IMR-90 (cell line): Measurements from ENCODE around the gene KIRREL1. TPM values are rescaled to one million over a fixed set of nuclear protein-coding genes. Genes with fewer than 3 reads are reported as not detected.

Experiments used
- ATAC-seq: fragments of 200-7000 bp; cut with Tn5 transposase; 2 replicates; pipeline ENCODE4 v1.9.1; 2020; ENCODE audit warnings: low read depth, mild to moderate bottlenecking, moderate library complexity
- BruUV-seq: library from RNA; stranded (reverse); fragments of 400-500 nt; replicated peaks from 2 replicates; lab custom pipeline; 2021; lab: Mats Ljungman, UMichigan
- CTCF ChIA-PET: fragments of 300-600 bp; formaldehyde crosslinking; extraction: SDS; loops from one replicate; lab custom pipeline; 2021; ENCODE audit warnings: antibody characterized with exemption; lab: Yijun Ruan, JAX
- POLR2A ChIA-PET: fragments of 300-600 bp; sonication (Branson Sonifier 250); formaldehyde crosslinking; loops from one replicate; lab custom pipeline; 2022; ENCODE audit warnings: antibody characterized with exemption; ENCODE audit not compliant: unreplicated experiment; lab: Charles Lee
- DNase-seq: peaks from one replicate; pipeline ENCODE4 v3.0.0; 2013
- H2AFZ ChIP-seq: replicated peaks from 2 replicates; pipeline ENCODE3; 2013; ENCODE audit warnings: low read length, mild to moderate bottlenecking; ENCODE audit not compliant: poor library complexity
- H2AK5ac ChIP-seq: 2 replicates; pipeline ENCODE4 v1.6.1; 2013; ENCODE audit warnings: low read depth, low read length, inconsistent platforms
- H2AK9ac ChIP-seq: replicated peaks from 2 replicates; pipeline ENCODE3; 2013; ENCODE audit warnings: mild to moderate bottlenecking, low read depth, low read length, moderate library complexity; ENCODE audit not compliant: poor library complexity
- H2BK120ac ChIP-seq: 2 replicates; pipeline ENCODE4 v1.6.1; 2013; ENCODE audit warnings: low read depth, low read length, inconsistent platforms
- H2BK15ac ChIP-seq: 3 replicates; pipeline ENCODE4 v1.6.1; 2013; ENCODE audit warnings: low read depth, low read length, inconsistent platforms
- H2BK20ac ChIP-seq: 2 replicates; pipeline ENCODE4 v1.6.1; 2013; ENCODE audit warnings: low read depth, mild to moderate bottlenecking, inconsistent platforms, low read length, moderate library complexity
- H2BK5ac ChIP-seq: 2 replicates; pipeline ENCODE4 v1.6.1; 2013; ENCODE audit warnings: mild to moderate bottlenecking, low read depth, low read length, inconsistent platforms; ENCODE audit not compliant: poor library complexity, severe bottlenecking
- H3K14ac ChIP-seq: replicated peaks from 2 replicates; pipeline ENCODE4 v1.6.1; 2013; ENCODE audit warnings: low read depth, low read length, inconsistent platforms
- H3K18ac ChIP-seq: 2 replicates; pipeline ENCODE4 v1.6.1; 2013; ENCODE audit warnings: low read depth, low read length, control low read depth
- H3K23ac ChIP-seq: 2 replicates; pipeline ENCODE4 v1.6.1; 2013; ENCODE audit warnings: low read depth, low read length, inconsistent platforms
- H3K27ac ChIP-seq: 2 replicates; pipeline ENCODE4 v1.5.1; 2013; ENCODE audit warnings: mild to moderate bottlenecking, control low read depth, low read length; ENCODE audit not compliant: insufficient read depth
- H3K27me3 ChIP-seq: 2 replicates; pipeline ENCODE4 v1.6.1; 2013; ENCODE audit warnings: low read length; ENCODE audit not compliant: control insufficient read depth, insufficient read depth
- H3K36me3 ChIP-seq: 2 replicates; pipeline ENCODE4 v1.6.1; 2013; ENCODE audit warnings: low read length, mixed read lengths; ENCODE audit not compliant: control insufficient read depth, insufficient read depth
- H3K4ac ChIP-seq: 2 replicates; pipeline ENCODE4 v1.6.1; 2013; ENCODE audit warnings: low read depth, low read length, inconsistent platforms
- H3K4me1 ChIP-seq: 2 replicates; pipeline ENCODE4 v1.6.1; 2013; ENCODE audit warnings: low read length, mixed read lengths; ENCODE audit not compliant: control insufficient read depth, insufficient read depth
- H3K4me2 ChIP-seq: 2 replicates; pipeline ENCODE4 v1.6.1; 2013; ENCODE audit warnings: low read depth, mild to moderate bottlenecking, control low read depth, low read length, moderate library complexity
- H3K4me3 ChIP-seq: 2 replicates; pipeline ENCODE4 v1.5.1; 2013; ENCODE audit warnings: low read depth, mild to moderate bottlenecking, control low read depth, low read length, moderate library complexity; ENCODE audit not compliant: insufficient read depth
- H3K56ac ChIP-seq: 2 replicates; pipeline ENCODE4 v1.6.1; 2013; ENCODE audit warnings: low read length, inconsistent platforms; ENCODE audit not compliant: insufficient read depth; ENCODE audit errors: extremely low read depth
- H3K79me1 ChIP-seq, 2 experiments: 2 replicates each; pipeline ENCODE4 v1.6.1; 2013; ENCODE audit warnings: low read length in 2 of 2, inconsistent platforms in 1 of 2, low read depth in 1 of 2
- H3K9ac ChIP-seq: 2 replicates; pipeline ENCODE4 v1.6.1; 2013; ENCODE audit warnings: low read depth, low read length, control low read depth
- H3K9me1 ChIP-seq: 2 replicates; pipeline ENCODE4 v1.6.1; 2013; ENCODE audit warnings: low read length, inconsistent platforms; ENCODE audit not compliant: insufficient read depth
- H3K9me3 ChIP-seq: 2 replicates; pipeline ENCODE4 v1.6.1; 2013; ENCODE audit warnings: low read length; ENCODE audit not compliant: control insufficient read depth, insufficient read depth
- H4K20me1 ChIP-seq: 2 replicates; pipeline ENCODE4 v1.6.1; 2013; ENCODE audit warnings: low read length, inconsistent platforms; ENCODE audit not compliant: insufficient read depth
- H4K5ac ChIP-seq: 2 replicates; pipeline ENCODE4 v1.6.1; 2013; ENCODE audit warnings: mild to moderate bottlenecking, low read depth, low read length, control low read depth
- H4K8ac ChIP-seq, 2 experiments: 2 replicates each; pipeline ENCODE4 v1.6.1; 2013; ENCODE audit warnings: low read depth in 2 of 2, low read length in 2 of 2, control low read depth in 1 of 2, inconsistent platforms in 1 of 2
- H4K91ac ChIP-seq: 2 replicates; pipeline ENCODE4 v1.6.1; 2013; ENCODE audit warnings: low read depth, low read length, inconsistent platforms; ENCODE audit not compliant: insufficient read depth
- BHLHE40 ChIP-seq: fragments of 150-350 bp; IDR thresholded peaks from 2 replicates; pipeline ENCODE4 v1.6.1; 2016; ENCODE audit warnings: mild to moderate bottlenecking, low read depth, low read length
- CEBPB ChIP-seq: IDR thresholded peaks from 2 replicates; pipeline ENCODE4 v1.6.1; 2012; ENCODE audit warnings: low read depth, low read length, improper control_type of control experiment
- CHD1 ChIP-seq: IDR thresholded peaks from 2 replicates; pipeline ENCODE4 v1.6.1; 2012; ENCODE audit warnings: low read depth, low read length, improper control_type of control experiment
- CTCF ChIP-seq: conservative IDR thresholded peaks from 2 replicates; pipeline ENCODE4 v1.5.1; 2012; ENCODE audit warnings: mild to moderate bottlenecking, low read depth, low read length, improper control_type of control experiment
- FOS ChIP-seq: fragments of 150-350 bp; IDR thresholded peaks from 2 replicates; pipeline ENCODE4 v1.6.1; 2016; ENCODE audit warnings: low read depth, low read length
- MAFK ChIP-seq: IDR thresholded peaks from 2 replicates; pipeline ENCODE4 v1.6.1; 2012; ENCODE audit warnings: low read depth, low read length, improper control_type of control experiment
- MAZ ChIP-seq: IDR thresholded peaks from 2 replicates; pipeline ENCODE4 v1.6.1; 2012; ENCODE audit warnings: low read depth, mild to moderate bottlenecking, low read length, improper control_type of control experiment, moderate library complexity, borderline replicate concordance
- MXI1 ChIP-seq: IDR thresholded peaks from 2 replicates; pipeline ENCODE4 v1.6.1; 2012; ENCODE audit warnings: low read depth, mild to moderate bottlenecking, low read length, moderate library complexity, borderline replicate concordance
- NFE2L2 ChIP-seq: fragments of 150-350 bp; IDR thresholded peaks from 2 replicates; pipeline ENCODE4 v1.6.1; 2016; ENCODE audit warnings: low read depth, mild to moderate bottlenecking, low read length
- RAD21 ChIP-seq: IDR thresholded peaks from 2 replicates; pipeline ENCODE4 v1.6.1; 2012; ENCODE audit warnings: low read length, improper control_type of control experiment
- RCOR1 ChIP-seq: IDR thresholded peaks from 2 replicates; pipeline ENCODE4 v1.6.1; 2012; ENCODE audit warnings: mild to moderate bottlenecking, low read length, improper control_type of control experiment; ENCODE audit not compliant: insufficient replicate concordance
- SMC3 ChIP-seq: fragments of 150-350 bp; IDR thresholded peaks from 2 replicates; pipeline ENCODE4 v1.6.1; 2016; ENCODE audit warnings: low read depth, mild to moderate bottlenecking, antibody characterized with exemption, low read length, moderate library complexity
- USF2 ChIP-seq: fragments of 150-350 bp; IDR thresholded peaks from 2 replicates; pipeline ENCODE4 v1.6.1; 2017; ENCODE audit warnings: mild to moderate bottlenecking, antibody characterized with exemption, low read length, low read depth
- WGBS, 2 experiments: methylation state at CpG; one replicate each; pipeline versions ENCODE4 v1.1.5 to v1.1.7; 2013; ENCODE audit warnings: missing lambda C conversion rate in 2 of 2; ENCODE audit not compliant: insufficient read length in 1 of 2; ENCODE audit errors: extremely low coverage in 2 of 2; 5-methylcytosine and 5-hydroxymethylcytosine counted together
- dilution Hi-C: fragments of 300-500 bp; cut with HindIII; formaldehyde crosslinking; loops from one replicate; pipeline ENCODE4 v1.14.3; 2018; ENCODE audit warnings: low sequenced_read_pairs; ENCODE audit not compliant: unreplicated experiment
- in situ Hi-C: fragments of 300-500 bp; cut with MboI; formaldehyde crosslinking; loops from 3 replicates; pipeline ENCODE4 v1.14.3; 2019; ENCODE audit warnings: low sequenced_read_pairs, inconsistent platforms, mixed read lengths
- intact Hi-C: fragments of 100-400 bp; cut with micrococcal nuclease; formaldehyde crosslinking; loops from 2 replicates; pipeline ENCODE4 v1.10.0; 2022
- polyA plus RNA-seq, 3 experiments: library from polyadenylated mRNA; depleted of rRNA; stranded (reverse); fragments of >200 nt; gene quantifications; 2 replicates each; pipeline ENCODE4 v1.2.3, GENCODE V29; 2012; ENCODE audit warnings: low replicate concordance in 1 of 3
- total RNA-seq: library from RNA; depleted of rRNA; stranded (reverse); fragments of >200 nt; gene quantifications from 2 replicates; pipeline ENCODE4 v1.2.3, GENCODE V29; 2012

Gene KIRREL1
- total and polyA plus RNA-seq, 2 of the 4 experiments (the other 2 are of a cell fraction): 58.1 to 64.7 TPM

DNA sequence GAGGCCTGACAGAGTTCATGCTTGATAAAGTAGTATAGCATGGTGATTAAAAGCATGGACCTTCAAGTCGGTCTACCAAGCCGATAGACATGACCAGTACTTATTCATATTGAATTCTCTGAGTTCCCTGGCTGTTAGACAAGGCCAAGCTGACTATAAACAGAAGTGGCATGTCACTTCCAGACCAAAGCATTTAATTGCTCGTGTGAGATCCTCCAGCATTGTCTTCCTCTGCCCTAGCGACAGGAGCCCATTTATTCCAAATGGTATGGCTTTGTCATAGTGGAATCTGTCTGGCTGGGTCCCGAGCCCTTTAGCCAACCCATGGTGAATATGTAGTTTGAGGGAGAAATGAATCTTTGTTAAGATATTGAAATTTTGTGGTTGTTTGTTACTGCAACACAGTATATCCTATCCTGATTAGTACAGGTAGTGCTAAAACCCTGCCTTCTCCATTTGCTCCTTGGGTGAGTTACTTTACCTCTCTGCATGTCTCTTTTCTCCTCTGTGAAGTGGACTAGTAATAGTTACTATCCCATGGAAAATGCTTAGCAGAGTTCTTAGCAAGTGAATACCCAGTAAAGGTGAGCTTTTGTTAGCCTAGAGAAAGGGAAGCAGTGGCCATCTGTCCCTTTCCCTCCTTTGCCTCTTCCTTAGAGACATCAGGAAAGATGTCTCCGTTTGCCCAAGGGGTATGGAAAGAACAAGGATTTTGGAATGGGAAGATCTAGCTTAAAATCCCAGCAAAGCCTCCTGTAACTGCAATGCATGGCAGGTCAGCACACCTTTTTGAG lies 109.6 kb downstream of the KIRREL1 start (continued):
- TF ChIP-seq SMC3: no peak

DNA sequence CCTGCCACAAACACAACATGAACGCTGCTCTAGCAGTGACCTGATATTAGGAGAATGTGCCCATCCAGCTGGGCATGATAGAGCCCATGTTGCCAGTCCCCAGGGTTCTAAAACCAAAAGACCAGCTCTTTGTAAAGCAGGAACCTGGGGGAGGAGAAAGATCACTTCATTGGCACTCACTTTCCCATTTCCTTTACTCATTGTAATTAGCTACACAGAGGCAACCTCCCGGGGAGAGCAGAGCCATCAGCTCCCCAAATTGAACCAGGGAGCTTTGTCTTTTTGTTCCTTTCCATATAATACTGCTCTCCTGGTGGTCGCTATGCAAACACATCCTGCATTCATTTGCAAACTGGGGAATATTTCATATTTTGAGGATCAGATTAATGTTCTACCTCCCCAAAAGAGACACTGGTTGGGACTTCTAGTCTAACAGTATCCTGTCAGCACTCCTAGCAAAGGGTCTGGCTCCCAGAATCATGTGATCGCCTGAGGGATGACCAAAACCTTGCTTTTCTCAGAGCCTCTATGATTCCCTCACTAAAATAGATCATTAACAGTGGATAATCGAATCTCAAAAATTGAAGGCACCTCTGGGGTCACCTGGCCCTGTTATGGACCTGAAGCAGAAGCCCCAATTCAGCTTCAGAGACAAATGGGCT lies 110.5 kb downstream of the KIRREL1 start:
- no peak overlapping the region for H3K4me3 ChIP-seq
- no peak overlapping the region for H3K27ac ChIP-seq
- no TSS peak for BruUV-seq
- H2AK9ac ChIP-seq: no peak overlapping the region
- ATAC-seq: no peak
- intact Hi-C loops: no loop called here
- H4K91ac ChIP-seq: no peak overlapping the region
- no peak for DNase-seq
- no peak overlapping the region for H3K56ac ChIP-seq
- 0 out of 4 replicates have a peak, but pooled peaks cover 0 to 4% of the 10 kb centered on the region in 2 experiments for H3K79me1 ChIP-seq
- H4K8ac ChIP-seq: no peak overlapping the region
- H2AK5ac ChIP-seq: no peak overlapping the region
- H3K4me1 ChIP-seq: peaks cover 4% of the 10 kb centered on the region
- peaks cover 15% of the 10 kb centered on the region for H3K9me1 ChIP-seq
- H3K23ac ChIP-seq: no peak overlapping the region
- H3K4me2 ChIP-seq: no peak overlapping the region
- no peak overlapping the region for H2BK15ac ChIP-seq
- peaks cover 11% of the 10 kb centered on the region for H4K20me1 ChIP-seq
- dilution Hi-C loops: no loop called here
- no CpG with 5 or more reads among the region's 5 CpGs for WGBS, 2 experiments
- no peak overlapping the region for H3K14ac ChIP-seq
- no peak overlapping the region for H2BK120ac ChIP-seq
- no peak overlapping the region for H3K9ac ChIP-seq
- H3K27me3 ChIP-seq: peaks cover 7% of the 10 kb centered on the region
- H3K9me3 ChIP-seq: no peaks in the 10 kb centered on the region
- H2AFZ ChIP-seq: no peak overlapping the region
- H2BK20ac ChIP-seq: no peak overlapping the region
- no peak overlapping the region for H3K4ac ChIP-seq
- POLR2A ChIA-PET: interaction anchor here (0.5 kb wide), 1 partner anchor 83 kb away, joined by 8 read pairs; no protein-coding TSS in a partner anchor
- H2BK5ac ChIP-seq: no peak overlapping the region
- no peak overlapping the region for H4K5ac ChIP-seq
- no peak overlapping the region for H3K18ac ChIP-seq
- CTCF ChIA-PET: interaction anchor here (0.9 to 1.1 kb wide), 5 partner anchors 8 to 140 kb away, joined by 3 to 4 read pairs (median 3); no protein-coding TSS in a partner anchor
- H3K36me3 ChIP-seq: no peaks in the 10 kb centered on the region
- in situ Hi-C loops: no loop called here
- TF ChIP-seq MXI1: no peak
- no peak for TF ChIP-seq CTCF
- TF ChIP-seq FOS: no peak
- TF ChIP-seq MAZ: no peak
- no peak for TF ChIP-seq SMC3
- no peak for TF ChIP-seq BHLHE40
- TF ChIP-seq CHD1: no peak
- no peak for TF ChIP-seq RAD21
- TF ChIP-seq CEBPB: no peak
- no peak for TF ChIP-seq NFE2L2
- TF ChIP-seq USF2: no peak
- no peak for TF ChIP-seq RCOR1
- TF ChIP-seq MAFK: no peak
